Measurements from ENCODE around the gene TJP1.

TJP1 gene

DNA sequence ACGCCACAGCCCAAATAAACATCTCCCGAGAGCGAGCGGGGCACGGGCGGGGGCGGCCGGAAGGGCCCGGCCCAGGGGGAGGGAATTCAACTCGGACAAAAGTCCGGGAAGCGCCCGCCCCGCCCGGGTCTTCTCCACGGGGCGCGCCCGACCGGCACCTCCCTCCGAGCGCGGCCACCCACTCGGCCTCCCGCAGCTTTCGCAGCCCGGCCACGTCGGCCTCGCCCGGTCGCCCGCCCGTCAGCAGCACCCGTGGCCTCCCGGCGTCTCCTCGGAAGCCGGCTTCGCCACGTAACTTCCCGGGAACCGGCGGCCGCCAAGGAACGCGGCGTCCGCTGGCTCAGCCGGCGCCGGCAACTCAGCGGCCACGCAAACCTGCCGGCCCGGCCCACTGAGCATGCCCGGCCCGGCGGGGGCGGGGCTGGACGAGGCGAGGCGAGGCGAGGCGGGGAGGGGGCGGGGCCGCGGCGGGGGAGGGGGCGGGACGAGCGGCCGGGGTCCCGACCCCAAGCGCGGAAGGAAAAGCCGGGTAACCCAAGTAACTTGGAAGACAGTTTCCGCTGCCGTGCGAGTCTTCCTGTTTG lies at the start of gene TJP1:
TJP1 (minus strand) TSS at position 369 of the 584 bp plus-strand sequence. CDS start 440 bp downstream, outside the sequence.
- H3K4me3 ChIP-seq (replicated peaks; ENCODE audit: low read depth, low read length): peak within 1 kb of the TSS; percentile 83
- peak; percentile 74 for DNase-seq (ENCODE audit: low read depth)

DNA sequence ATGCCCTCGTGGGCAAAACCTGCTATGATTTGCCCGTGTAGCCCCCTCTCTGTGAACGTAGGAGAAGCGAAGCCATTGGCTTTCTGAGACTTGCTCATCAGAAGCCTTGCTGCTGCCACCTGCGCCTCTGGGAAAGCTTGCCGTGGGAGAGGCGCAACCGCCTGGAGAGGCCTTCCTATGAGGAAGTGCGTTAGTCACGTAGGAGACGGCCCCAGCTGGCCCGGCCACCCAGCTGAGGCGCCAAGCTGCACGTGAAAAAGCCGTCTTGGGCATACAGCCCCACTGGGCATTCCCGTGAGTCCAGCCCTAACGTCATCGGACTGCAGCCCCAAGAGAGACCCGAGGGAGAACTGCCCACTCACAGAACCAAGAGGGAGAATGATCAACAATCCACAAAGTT lies 49.1 kb upstream of the TJP1 start:
- H3K4me3 ChIP-seq (replicated peaks; ENCODE audit: low read depth, low read length): no peak overlapping the region
- TF ChIP-seq, protein P1, sequence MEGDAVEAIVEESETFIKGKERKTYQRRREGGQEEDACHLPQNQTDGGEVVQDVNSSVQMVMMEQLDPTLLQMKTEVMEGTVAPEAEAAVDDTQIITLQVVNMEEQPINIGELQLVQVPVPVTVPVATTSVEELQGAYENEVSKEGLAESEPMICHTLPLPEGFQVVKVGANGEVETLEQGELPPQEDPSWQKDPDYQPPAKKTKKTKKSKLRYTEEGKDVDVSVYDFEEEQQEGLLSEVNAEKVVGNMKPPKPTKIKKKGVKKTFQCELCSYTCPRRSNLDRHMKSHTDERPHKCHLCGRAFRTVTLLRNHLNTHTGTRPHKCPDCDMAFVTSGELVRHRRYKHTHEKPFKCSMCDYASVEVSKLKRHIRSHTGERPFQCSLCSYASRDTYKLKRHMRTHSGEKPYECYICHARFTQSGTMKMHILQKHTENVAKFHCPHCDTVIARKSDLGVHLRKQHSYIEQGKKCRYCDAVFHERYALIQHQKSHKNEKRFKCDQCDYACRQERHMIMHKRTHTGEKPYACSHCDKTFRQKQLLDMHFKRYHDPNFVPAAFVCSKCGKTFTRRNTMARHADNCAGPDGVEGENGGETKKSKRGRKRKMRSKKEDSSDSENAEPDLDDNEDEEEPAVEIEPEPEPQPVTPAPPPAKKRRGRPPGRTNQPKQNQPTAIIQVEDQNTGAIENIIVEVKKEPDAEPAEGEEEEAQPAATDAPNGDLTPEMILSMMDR (IDR thresholded peaks at IDR 0.05; ENCODE audit: low read length, missing control alignments): no peak
- DNase-seq (ENCODE audit: low read depth): no peak

More for the DNA sequence above, at the start of gene TJP1:
- TF ChIP-seq, protein P1 (IDR thresholded peaks at IDR 0.05; ENCODE audit: low read length, missing control alignments): no peak

DNA sequence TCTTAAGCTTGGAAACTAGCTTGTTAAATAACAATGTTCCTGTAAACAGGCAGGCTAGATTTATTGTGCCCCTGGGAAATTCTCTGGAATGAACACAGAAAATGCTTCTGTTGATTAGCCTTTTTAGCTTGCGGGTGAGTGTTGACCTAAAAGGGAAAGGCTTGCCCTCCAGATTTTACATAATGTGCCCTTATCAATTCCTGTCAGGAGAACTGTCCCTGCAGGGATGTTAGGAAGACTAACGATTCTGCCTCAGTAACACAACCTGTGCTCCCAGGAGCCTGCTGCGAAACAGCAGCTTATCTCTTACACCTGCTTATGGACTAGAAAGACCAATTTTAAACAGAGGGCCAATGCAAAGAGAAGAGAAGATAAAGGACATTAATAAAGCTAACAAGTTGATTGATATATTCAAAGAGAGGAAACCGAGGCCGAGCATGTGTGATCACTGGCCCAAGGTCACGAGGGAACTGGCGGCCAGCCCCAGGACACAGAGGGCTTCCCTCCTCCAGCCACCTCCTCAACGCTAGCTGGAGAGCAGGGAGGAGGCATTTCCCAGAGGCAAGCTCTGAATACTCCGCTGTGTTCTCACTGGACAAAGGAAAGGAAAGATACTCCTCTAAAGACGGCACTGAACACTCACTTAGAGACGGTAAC lies 48.4 kb upstream of the TJP1 start:
- H3K4me3 ChIP-seq (replicated peaks; ENCODE audit: low read depth, low read length): no peak overlapping the region
- no peak for DNase-seq (ENCODE audit: low read depth)
- TF ChIP-seq, protein P1 (IDR thresholded peaks at IDR 0.05; ENCODE audit: low read length, missing control alignments): no peak

DNA sequence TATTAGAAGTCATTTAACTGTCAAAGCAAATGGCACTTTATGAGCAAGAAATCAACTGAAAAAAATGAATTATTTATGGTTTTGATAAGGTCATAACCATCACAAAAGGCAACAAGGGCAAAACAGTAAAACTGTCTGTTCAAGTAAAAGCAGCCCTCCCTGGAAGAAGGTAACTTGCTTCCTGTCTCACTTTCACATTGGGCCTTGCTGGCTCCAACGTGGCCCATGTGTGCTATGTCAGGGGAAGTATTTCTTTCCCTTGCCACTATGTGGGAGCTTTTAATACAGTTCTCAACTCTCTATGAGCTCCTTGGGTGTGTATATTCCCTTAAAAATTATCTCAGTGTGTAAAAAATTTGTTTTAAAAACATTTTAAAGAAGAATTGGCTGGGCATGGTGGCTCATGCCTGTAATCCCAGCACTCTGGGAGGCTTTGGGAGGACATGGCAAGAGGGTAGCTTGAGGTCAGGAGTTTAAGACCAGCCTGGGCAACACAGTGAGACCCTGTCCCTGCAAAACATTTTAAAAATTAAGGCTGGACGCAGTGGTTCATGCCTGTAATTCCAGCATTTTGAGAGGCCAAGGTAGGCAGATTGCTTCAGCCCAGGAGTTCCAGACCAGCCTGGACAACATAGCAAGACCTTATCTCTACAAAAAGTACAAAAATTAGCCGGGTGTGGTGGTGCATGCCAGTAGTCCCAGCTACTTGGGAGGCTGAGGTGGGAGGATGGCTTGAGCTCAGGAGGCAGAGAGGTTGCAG lies 45.2 kb upstream of the TJP1 start:
- TF ChIP-seq, protein P1 (IDR thresholded peaks at IDR 0.05; ENCODE audit: low read length, missing control alignments): no peak
- H3K4me3 ChIP-seq (replicated peaks; ENCODE audit: low read depth, low read length): no peak overlapping the region
- no peak for DNase-seq (ENCODE audit: low read depth)

DNA sequence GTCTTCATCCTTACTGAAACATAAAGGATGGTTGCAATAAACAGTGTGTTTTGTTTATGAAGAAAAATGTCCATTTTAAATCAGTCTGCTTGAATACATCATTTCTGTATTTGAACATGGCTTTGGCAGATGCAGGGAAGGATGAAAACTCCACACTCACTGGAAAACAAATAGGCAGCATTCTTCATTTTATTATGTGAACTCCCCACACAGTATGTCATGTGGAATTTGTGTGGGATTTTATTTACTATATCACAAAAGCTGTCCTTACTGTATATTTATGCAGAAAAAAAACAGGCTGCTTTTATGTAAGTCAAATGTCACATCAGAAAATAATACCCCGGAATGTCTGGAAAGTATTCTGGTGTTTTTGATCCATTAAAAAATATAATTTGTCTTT lies 44.1 kb upstream of the TJP1 start:
- no peak overlapping the region for H3K4me3 ChIP-seq (replicated peaks; ENCODE audit: low read depth, low read length)
- DNase-seq (ENCODE audit: low read depth): no peak
- TF ChIP-seq, protein P1 (IDR thresholded peaks at IDR 0.05; ENCODE audit: low read length, missing control alignments): no peak

DNA sequence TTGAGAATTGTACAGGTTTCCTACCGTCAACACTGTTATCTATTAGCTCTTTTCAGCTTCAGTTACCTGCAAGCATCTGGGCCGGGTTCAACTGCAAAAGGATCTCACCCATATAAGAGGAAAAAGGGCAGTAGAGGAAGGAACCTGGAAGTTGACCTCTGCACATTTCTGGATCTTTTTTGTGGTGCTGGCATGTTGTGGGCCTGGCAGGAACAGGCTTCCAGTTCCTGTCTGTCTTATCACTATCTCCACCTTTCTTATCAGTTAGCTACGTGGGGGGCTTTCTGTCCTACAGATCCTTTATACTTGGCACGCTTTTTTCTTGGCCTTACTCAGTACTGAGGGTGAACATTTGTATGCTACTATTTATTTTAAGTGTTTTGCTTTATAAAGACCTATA lies 42.2 kb upstream of the TJP1 start:
- no peak overlapping the region for H3K4me3 ChIP-seq (replicated peaks; ENCODE audit: low read depth, low read length)
- DNase-seq (ENCODE audit: low read depth): no peak
- TF ChIP-seq, protein P1 (IDR thresholded peaks at IDR 0.05; ENCODE audit: low read length, missing control alignments): no peak

Measured in fibroblast of pulmonary artery (primary cell).